Measurements from ENCODE around the gene RNASE12.
"Not testable (repeated sequence)": the region's sequence is repeated elsewhere in the genome, so short reads cannot be mapped to it uniquely, and the experiment has no call there.

RNASE12 gene

GRCh38 chr14:20591235-20591634 lies at the start of gene RNASE12:
TSS of gene RNASE12 (minus strand) at chr14:20591376. CDS start at chr14:20590723, 653 bp downstream.
- DNase-seq (ENCODE audit: low spot score), result no peak

DNA sequence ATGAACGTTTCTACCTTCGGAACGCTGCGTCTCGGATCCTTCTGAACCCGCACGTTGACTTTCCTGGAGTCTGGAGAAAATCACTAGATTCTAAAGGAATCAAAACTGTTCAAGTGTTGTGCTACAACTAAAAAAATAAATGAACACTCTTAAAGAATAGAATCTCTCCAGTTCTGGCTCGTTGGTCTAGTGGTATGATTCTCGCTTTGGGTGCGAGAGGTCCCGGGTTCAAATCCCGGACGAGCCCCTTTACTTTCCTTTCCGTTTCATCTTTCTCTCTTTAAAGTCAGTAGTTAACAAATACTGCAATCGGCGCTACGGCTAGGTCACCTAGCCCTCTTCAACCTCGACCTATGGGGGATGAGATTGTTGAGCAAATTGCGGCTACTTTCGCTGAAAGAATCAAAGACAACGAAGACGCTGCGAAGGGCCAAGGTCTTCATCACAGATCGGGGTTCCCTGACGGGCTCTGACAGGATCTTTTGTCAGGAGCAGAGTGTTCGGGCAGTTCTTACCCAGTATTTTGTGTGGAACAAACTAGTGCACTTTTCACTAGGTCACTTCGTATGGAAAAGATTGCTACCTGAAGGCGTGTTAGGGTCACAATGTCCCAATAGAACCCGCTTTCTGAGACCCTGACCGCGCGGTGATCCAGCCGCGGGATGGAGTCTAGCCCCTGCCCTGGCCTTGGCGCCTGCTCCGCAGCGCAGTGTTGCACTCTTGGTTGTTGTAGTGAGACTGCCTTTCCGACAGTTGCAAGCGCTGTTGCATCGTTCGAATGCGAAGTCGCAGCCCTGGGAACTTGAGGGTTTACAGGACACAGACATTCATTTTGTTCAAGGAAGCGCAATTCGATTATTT lies 41.9 kb upstream of the RNASE12 start:
- DNase-seq (ENCODE audit: low spot score), result peak; percentile 88

DNA sequence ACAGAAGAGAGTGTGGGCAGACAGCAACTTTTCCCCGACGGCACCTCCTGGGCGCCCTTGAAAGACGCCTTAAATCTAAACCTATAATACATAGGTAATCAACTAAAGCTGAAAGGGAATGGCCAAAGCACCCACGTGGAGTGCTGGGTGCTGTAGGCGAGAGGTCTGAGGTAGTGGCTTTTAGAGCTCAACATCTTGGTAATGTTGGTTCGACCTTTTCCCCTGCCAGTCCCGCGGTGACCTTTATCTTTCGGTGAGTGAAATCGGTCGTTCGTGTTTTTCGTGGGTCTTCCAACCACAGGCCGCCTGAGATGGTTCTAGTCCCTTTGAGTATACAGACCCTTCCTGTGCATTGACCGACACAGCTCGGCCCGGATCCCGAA lies 41.3 kb upstream of the RNASE12 start:
- peak; percentile 42 for DNase-seq (ENCODE audit: low spot score)

- peak; percentile 72 for DNase-seq (ENCODE audit: low spot score)
These were observed 40.8 kb upstream of the RNASE12 start for GRCh38 chr14:20631880-20632389.

GRCh38 chr14:20631023-20631879 lies 40.1 kb upstream of the RNASE12 start:
- peak; percentile 44 for DNase-seq (ENCODE audit: low spot score)

DNA sequence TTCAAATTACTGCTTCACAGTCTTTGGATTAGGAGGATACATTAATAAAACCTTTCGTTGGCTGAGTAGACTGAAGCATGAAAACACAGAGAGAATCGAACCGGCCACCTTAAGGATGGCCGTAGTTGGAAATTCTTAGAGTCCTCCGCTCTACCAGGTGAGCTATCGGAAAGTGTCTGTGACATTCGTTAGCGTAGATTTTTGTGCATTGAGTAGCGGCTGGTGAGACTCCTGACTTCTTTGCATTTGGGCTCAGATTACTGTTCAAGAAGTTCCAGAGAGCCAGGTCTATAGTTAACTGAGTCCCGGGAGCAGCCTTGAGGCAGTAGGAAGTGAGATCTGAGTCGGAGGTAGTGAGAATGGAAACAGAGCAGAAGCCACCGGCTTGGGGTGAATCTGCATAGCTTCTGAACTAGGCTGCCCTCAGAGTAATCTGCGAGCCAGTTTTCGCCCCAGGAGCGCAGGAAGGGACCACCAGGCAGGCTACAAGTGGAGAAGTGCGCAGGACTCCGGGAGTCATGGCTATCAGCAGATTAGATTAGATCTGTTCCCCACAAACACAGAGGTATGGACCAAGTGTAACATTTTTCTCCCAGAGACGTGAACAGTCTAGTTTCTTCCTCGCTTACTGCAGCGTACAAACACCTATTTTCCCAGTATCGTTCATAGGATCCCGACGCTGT lies 39.3 kb upstream of the RNASE12 start:
- DNase-seq (ENCODE audit: low spot score), result peak; percentile 54

- DNase-seq (ENCODE audit: low spot score), result no peak
These were observed 37.1 kb upstream of the RNASE12 start for GRCh38 chr14:20628063-20628854.

DNA sequence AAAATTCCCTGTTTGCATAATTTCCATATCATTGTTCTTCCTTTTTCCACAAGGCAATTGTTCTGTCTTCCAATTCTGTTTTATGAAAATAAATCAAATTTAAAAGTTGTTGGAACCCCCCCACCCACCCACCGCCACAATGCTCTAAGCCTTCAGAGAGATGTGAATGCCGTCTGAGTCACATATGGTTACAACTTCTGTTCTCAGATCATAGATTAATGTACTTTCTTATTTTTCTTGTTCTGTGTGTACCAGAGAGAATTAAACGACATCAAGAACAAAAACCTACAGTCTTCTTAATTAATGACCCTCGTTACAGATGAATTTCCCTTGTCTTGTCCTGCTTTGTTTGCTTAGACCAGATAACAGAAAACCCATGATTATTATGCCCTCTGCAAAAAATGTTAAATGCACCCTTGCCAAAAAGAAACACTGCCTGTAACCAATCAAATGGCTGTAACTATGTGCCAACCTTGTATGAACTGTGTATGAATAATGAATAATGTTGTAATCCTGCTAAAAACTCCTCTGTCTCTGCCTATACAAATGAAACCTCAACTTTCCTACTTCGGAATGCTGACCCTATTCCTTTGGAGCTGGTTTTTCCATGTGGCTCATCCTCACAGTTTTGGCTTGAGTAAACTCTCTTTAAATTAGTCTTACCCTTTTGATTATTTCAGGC lies 36.3 kb upstream of the RNASE12 start:
- DNase-seq (ENCODE audit: low spot score), result no peak

GRCh38 chr14:20626274-20626673 lies 35.1 kb upstream of the RNASE12 start:
- no peak for DNase-seq (ENCODE audit: low spot score)

DNA sequence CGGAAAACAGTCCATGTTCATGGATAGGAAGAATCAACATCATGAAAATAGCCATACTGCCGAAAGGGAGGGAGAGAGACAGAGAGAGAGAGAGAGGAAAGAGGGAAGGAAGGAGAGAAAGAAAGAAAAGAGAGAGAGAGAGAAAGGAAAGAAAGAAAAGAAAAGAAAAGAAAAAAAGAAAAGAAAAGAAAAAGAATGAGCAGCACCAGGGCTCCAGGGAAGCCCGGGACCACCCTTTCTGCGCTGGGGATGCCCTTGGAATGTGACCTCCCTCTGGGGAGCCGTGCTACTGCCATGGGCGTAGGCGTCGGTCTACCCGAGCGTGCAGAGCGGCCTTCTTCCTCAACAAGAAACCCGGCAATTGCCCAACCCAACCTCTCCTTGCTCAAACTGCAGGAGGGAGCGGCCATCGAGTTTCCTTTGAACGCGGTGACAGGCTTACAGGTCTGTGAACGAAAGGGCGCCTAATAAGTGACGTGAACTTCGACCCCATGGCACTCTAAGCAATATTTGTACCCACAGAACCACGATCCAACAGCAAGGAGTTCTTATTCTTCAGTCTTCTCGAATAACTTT lies 33.4 kb upstream of the RNASE12 start:
- peak; percentile 17 for DNase-seq (ENCODE audit: low spot score)

DNA sequence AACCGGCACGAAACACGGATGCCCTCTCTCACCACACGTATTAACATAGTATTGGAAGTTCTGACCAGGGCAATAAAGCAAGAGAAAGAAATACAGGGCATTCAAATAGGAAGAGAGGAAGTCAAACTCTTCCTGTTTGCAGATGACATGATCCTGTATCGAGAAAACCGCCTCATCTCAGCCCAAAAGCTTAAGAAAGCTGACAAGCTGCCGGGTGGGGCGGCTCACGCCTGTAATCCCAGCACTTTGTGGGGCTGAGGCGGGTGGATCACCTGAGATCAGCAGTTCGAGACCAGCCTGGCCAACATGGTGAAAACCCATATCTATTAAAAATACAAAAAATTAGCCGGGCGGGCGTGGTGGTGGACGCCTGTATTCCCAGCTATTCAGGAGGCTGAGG lies 32.6 kb upstream of the RNASE12 start:
- no peak for DNase-seq (ENCODE audit: low spot score)

DNA sequence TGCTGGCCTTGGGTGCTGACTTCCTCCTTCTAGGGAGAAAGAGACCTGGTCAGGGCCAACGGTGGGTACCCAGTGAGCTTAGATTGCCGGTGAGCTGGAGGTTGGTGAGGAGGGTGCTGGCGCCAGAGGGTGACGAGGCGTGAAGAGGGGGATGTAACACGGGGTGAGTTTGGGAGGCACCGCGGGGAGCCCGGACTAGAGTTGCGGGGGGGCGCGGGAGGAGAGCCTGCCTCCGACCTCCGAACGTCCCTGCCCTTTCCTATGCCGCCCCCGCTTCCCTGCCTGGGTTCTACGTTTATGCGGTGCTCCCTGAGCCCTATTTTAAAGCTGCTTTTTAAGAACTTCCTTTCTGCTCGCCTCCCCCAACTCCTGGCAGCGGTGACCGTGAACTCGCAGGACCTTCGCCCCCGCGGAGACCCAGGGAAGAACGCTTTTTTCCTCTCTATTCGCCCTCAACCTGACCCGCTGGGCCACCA lies 31.7 kb upstream of the RNASE12 start:
- DNase-seq (ENCODE audit: low spot score), result no peak

GRCh38 chr14:20620798-20621478 lies 29.8 kb upstream of the RNASE12 start:
- DNase-seq (ENCODE audit: low spot score), result no peak

DNA sequence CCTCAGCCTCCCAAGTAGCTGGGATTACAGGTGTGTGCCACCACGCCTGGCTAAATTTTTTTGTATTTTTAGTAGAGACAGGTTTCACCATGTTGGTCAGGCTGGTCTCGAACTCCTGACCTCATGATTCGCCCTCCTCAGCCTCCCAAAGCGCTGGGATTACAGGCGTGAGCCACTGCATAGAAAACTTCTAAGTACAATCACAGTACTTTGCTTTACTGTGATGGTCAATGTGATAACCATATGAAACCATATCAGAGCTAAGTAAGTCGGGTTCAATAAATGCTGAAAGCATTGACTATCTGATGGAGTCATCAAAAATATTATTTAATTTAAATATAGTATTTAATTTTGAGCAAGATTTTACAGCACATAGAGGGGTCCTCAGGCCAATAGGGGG lies 28.5 kb upstream of the RNASE12 start:
- not testable (repeated sequence) for DNase-seq (ENCODE audit: low spot score)

- no peak for DNase-seq (ENCODE audit: low spot score)
These were observed 27.1 kb upstream of the RNASE12 start for GRCh38 chr14:20618271-20618749.

- no peak for DNase-seq (ENCODE audit: low spot score)
These were observed 26.2 kb upstream of the RNASE12 start for GRCh38 chr14:20617138-20618003.

DNA sequence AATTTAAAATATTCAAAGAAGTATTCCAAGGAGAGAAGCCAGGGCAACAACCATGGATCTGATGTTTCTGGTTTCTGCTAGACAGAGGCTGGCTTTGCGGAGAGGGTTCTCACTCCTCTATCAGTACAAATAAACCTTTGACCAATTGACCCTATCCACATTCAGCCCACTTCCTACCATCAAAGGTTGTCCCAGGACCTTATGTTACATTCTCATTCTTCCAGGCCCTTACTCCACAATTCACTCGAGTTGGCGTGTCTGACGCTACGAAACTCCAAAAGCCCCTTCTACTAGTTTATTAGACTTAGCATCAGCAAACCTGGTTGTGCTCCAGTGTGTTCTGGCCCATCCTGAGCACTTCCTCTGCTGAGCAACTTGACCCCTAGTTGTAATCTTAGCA lies 24.8 kb upstream of the RNASE12 start:
- no peak for DNase-seq (ENCODE audit: low spot score)

DNA sequence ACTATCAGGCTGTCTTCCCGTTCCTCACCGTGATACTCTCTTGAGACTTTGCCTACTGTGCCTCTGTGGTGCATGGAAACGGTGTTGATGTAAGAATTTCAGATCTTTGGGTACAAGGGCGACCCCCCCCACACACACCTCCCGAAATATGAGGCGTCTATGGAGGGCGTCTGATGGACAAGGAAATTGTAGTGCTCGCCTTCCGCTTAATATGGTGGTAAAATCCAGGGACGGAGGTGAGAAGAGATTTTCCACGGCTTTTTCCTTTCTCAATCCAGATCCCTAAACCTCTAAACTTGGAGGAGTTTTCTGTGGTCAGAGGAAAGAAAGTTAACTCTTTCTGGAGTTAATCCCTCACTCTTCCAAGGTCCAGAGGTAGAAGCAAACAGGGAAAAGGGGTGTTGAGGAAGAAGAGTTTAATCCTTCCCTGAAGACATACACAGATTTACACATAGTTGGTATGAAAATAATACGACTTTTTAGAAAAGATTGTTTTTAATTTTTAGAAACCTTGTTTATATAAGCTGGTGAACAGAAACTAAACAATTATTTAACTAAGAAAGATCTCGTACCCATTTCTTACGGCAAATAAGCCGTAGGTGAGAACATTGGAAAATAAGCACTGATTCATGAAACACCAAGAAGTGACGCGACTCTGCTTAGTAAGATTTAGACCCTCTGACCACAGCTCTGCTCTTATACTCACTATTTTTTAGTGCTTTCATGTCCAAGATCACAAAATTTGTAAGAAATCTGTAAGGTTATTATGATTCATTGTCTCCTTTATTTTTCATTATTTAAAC lies 23.1 kb upstream of the RNASE12 start:
- no peak for DNase-seq (ENCODE audit: low spot score)

Measured in SW480 (cell line).